Stimulated activated CD4-positive, alpha-beta T cell treated with anti-CD3 and anti-CD28 coated beads, Interleukin-12 subunit alpha, Interleukin-12 subunit beta, amount 100 ng/mL, for 4 hours (primary cell): ENCODE results near the gene PTPN18.
"Not testable (repeated sequence)": the region's sequence is repeated elsewhere in the genome, so short reads cannot be mapped to it uniquely, and the experiment has no call there.

Experiments
- DNase-seq: peaks from one replicate; pipeline ENCODE4 v3.0.0-alpha.2; 2020

PTPN18 gene

DNA sequence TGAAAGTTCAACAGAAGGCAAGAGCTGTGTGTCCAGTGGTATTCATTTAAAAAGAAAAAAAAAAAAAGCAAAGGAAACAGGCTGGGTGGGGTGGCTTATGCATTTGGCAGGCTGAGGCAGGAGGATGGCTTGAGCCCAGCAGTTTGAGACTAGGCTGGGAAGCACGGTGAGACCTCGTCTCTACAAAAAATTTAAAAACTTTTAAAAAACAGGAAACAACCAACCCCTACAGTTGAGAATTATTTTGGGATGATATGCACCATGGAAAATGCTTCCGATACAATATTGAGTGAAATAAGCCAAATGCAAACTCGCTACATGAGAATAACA lies 31.2 kb downstream of the PTPN18 start:
- no peak for DNase-seq

GRCh38 chr2:130387804-130388203 lies 31.9 kb downstream of the PTPN18 start:
- no peak for DNase-seq

DNA sequence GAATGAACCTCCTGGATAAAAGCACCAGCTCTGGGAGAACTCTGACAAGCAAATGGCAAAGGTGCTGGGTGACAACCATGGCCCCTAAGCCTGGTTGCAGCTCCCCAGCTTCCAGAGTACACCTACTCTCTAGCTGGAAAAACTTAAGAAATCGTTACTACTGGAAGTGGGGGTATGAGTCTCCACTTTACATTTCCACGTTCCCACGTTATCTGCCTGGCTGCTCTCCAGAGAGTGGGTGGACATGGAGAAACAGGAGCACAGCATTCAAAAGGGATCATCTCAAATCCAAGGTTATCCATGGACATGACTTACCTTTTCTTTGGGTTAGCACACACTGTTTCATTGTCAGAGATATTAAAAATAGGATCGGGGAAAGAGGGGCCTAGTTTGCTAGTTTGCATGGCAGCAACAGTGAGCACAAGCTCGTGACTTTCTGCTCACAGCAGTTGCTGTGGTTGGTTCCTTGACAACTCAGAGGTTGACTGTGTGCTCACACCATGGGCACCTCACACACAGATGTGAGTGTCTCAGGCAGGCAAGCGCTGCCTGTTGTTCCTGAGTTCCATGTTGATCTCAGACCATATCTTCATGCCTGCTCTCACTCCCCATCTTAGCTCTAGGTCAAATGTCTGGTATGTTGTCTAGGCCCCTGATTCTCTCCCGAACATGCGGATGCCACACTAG lies 32.5 kb downstream of the PTPN18 start:
- DNase-seq: no peak

DNA sequence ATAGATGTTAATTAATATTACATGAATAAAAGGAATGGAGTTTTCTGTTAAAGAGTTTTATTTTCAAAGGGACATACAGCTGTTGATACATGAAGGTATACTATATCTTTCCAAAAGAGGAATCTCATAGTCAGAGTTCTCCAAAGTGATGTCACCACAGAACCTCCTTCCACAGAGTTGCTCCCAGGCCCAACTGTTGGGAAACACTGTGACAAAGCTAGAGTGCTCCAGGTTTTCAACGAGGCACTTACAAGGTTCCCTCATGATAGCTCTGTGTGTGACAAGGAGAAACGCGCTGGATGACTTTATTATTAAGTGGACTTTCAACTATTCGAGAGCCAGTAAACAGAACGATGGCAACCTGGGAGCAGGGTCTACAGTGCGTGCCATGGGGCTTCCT lies 33.5 kb downstream of the PTPN18 start:
- DNase-seq: no peak

GRCh38 chr2:130389783-130390182 lies 33.9 kb downstream of the PTPN18 start:
- DNase-seq: no peak

GRCh38 chr2:130390460-130391057 lies 34.7 kb downstream of the PTPN18 start:
- DNase-seq: no peak

DNA sequence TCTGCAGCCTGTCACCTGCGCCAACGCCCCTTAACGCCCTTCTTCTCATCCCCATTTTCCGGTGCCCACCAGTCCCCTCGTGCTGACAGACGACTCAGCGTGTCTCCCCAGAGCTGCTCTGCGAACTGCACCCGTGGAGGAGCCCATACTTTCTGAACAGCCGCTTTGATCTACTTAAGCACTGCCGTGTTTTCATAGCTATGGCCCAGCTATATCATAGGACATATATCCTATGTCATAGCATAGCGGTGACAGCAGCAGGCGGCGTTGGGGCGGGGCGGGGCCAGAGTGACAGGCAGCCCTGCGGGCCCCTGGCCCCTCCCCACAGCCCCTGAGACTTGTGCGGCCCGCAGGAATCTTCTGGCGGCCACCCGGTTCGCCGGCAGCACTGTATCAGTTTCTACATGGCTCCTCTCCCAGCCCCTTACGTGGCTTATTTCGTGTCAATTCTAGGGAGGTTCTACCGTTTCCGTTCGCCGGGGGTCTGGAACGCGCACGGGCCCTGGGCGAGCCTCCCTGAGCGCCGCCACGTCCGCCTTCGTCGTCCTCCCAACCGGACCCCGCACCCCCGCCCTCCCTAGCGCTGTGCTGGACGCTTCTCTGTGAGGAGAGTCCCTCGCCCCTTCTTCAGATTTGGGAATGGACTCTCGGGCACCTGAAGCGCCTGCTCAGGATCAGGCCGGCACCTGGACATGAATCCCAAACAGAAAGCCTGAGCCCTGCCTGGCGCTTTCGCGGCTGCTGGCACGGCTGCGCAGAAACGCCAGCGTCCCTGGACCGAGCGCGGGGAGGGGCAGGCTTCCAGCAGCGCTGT lies 35.4 kb downstream of the PTPN18 start:
- DNase-seq: peak; percentile 72

- no peak for DNase-seq
Measured at GRCh38 chr2:130391872-130392670, 36.2 kb downstream of the PTPN18 start.

- DNase-seq: no peak
Measured at GRCh38 chr2:130393318-130393910, 37.6 kb downstream of the PTPN18 start.

DNA sequence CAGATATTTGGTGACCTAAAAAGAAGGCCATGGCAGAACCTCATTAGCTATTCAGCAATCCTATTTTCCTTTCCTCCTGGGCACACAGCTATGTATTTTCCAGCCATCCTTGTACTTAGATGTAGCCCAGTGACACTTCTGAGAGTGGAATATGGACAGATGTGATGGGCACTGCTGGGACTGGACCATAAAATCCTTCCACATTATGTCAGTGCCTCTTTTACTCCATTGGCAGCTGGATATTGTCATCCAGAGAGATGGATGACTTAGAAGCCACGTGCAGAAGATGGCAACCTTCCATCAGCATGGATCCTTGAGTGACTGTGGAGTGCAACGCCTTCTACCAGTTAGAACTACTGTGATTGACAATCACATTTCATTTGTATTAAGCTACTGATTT lies 50.4 kb downstream of the PTPN18 start:
- not testable (repeated sequence) for DNase-seq

DNA sequence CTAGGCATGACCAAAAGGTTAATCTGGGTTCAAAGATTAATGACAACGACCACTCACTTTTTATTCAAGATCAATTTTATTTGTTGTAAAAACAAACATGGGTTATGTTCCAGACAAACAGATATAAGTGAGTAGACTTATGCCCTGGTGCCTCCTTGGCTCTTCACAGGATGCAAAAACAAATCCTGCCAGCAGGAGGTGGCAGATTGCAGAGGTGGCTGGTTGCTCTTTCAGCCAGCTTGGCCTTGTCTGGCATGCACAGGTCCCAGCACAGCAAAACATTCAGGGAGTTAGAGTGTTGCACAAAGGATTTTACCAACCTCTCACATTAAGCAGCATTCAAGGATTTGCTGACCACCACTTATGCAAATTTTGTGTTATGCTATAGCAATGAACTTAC lies 60.8 kb downstream of the PTPN18 start:
- DNase-seq: not testable (repeated sequence)

- DNase-seq: not testable (repeated sequence)
Measured at GRCh38 chr2:130418845-130419244, 63.0 kb downstream of the PTPN18 start.
